HG02642 (cell line): ENCODE measurements around the gene C6orf47.
"Not testable (repeated sequence)": the region's sequence is repeated elsewhere in the genome, so short reads cannot be mapped to it uniquely, and the experiment has no call there.

Experiments used
- ATAC-seq: cut with Tn5 transposase; IDR thresholded peaks from one replicate; pipeline ENCODE4 v1.9.1; 2021; ENCODE audit warnings: mild to moderate bottlenecking; ENCODE audit not compliant: unreplicated experiment, poor library complexity

The C6orf47 gene, protein sequence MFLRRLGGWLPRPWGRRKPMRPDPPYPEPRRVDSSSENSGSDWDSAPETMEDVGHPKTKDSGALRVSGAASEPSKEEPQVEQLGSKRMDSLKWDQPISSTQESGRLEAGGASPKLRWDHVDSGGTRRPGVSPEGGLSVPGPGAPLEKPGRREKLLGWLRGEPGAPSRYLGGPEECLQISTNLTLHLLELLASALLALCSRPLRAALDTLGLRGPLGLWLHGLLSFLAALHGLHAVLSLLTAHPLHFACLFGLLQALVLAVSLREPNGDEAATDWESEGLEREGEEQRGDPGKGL

DNA sequence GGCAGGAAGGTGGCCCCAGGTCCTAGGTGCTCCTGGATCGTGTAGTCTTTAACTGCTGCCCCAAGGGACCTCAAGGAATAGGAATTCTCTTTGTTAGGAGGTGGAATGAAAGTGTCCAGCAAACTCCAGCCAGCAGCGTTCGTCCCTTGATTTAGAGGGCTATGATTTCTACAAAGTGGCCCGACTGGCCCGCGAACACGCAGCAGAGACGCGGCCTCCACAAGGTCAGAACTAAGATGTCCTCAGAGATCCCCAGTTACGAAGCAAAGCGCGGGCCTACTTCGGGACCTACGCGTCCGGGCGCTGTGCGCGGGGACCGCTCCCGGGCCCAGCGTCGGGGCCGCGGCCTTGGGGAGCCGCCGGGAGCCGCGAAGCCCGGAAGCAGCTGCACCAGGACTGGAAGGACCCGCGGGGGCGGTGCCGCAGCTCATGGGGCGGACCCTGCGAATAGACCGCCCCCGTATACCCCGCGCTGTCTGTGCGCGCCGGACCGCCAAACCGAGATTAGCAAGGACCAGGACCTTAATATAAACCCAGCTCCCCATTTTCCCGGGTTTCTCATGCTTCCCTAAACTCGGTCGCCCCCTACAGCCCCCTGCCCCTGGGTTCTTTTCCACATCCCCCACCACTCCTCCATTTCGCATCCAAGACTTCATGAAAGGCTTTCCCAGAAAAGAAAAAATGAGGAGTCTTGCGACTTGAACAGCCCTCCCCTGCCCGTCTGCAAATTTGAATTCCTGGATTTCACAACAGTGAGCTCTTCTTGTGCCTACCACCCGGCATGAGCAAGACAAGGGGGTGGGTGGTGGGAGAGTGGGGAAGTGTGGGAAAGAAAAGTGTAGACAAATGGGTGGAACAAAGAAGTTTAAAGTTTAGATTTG lies at the start of gene C6orf47:
TSS of gene C6orf47 (minus strand) at position 398 of the 881 bp plus-strand sequence. CDS start 831 bp downstream, outside the sequence.
- ATAC-seq, result peak; percentile 50

DNA sequence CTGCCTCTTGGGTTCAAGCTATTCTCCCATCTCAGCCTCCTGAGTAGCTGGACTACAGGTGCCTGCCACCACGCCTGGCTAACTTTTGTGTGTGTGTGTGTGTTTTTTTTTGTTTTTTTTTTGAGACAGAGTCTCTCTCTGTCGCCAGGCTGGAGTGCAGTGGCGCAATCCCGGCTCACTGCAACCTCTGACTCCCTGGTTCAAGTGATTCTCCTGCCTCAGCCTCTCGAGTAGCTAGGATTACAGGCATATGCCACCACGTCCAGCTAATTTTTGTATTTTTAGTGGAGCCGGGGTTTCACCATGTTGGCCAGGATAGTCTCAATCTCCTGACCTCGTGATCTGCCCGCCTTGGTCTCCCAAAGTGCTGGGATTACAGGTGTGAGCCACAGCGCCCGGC lies 48.6 kb upstream of the C6orf47 start:
- not testable (repeated sequence) for ATAC-seq

DNA sequence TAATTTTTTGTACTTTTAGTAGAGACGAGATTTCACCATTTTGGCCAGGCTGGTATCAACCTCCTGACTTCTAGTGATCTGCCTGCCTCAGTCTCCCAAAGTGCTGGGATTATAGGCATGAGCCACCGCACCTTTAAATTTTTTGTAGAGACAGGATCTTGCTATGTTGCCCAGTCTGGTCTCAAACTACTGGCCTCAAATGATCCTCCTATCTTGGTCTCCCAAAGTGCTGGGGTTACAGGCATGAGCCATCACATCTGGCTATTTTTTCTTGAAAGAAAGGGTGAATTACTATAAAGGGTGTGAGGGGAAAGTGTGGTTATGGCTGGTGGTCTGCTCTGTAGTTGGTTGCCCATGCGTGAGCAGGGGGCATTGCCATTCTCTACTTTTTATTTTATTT lies 47.6 kb upstream of the C6orf47 start:
- no peak for ATAC-seq

DNA sequence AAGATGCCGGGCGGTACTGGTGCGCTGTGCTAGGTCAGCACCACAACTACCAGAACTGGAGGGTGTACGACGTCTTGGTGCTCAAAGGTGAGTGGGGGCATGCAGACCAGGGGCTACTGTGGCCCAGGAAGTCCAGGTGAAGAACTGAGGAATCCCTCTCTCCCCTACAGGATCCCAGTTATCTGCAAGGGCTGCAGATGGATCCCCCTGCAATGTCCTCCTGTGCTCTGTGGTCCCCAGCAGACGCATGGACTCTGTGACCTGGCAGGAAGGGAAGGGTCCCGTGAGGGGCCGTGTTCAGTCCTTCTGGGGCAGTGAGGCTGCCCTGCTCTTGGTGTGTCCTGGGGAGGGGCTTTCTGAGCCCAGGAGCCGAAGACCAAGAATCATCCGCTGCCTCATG lies 47.1 kb upstream of the C6orf47 start:
- no peak for ATAC-seq

DNA sequence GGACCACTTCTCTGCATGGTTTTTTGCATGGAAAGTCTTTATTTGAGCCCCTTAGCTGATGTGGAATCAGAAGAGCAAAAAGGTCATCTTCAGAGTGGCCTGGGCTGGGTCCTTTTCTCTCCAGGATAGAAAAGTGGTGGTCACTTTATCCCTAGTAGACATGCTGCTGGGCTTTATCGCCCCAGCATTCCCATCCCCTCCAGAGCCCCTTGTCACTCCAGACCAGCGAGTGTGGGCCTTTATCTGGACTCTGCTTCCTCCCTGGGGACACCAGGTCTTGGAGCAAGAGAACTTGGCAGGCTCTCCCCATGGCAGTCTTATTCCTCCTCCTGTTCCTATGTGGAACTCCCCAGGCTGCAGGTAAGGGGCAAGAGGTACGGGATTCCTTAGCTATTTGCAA lies 46.0 kb upstream of the C6orf47 start, which contains the start of gene LY6G6F:
TSS of gene LY6G6F (plus strand) at position 268 of the 400 bp plus-strand sequence. CDS start at position 309, 41 bp downstream.
- ATAC-seq, result no peak

DNA sequence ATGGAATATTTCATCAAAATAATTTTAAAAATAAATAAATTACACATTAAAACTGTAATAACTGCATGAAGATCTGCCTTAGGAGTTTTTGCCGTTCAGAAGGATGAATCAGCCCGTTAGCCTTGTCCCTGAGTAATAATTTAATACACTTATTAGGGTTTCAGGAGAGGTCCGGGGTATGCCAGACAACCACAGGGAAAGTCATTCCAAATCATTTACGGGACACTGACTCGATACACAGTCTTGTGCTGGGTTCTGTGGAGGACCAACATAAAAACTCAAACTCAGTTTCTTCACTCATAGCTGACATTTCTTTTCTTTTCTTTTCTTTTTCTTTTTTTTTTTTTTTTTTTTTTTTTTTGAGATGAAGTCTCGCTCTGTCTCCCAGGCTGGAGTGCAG lies 45.4 kb upstream of the C6orf47 start:
- no peak for ATAC-seq

DNA sequence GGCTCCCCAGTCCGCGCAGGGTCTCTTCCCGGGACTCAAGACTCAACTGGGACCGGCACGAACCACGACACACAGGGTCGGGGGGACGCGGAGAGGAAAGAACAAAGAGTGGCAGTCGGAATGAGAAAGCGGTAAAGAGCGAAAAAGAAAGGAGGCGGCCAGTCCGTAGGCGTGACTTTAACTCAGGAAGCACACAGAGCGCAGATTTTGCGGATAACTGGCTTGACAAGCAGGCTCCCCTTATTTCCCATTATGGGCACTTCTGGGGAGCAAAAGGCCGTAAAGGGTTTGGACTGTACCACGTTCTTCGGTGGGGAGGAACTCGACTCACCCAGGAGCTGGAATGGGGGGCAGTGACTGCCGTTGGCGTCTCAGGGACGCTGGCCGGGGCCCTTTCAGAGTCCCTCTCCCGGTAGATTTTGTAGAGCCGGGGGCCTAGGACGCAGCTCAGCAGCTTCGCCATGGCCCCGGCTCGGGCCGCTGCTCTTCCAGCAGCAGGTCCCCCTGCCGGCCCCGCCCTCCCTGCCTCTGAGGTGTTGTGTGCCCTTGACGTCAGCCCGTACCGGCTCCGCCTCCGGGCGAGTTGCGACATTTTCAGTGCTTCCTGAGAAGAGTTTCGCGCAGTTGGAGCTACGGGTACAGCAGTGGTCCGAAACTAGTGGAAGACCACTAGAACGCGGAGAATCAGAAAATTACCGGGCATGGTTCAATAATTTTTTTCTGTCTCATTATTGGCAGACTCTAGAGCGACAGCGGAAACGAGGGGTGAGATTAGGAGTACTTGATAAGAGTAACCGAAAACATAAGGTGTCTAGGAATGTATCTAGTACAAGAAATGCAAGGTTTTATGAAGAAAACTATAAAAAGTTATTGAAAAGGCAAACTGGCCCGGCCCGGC lies 42.5 kb upstream of the C6orf47 start, which contains the start of gene ABHD16A:
TSS of gene ABHD16A (minus strand) at position 506 of the 898 bp plus-strand sequence. CDS start at position 463, 43 bp downstream.
- peak; percentile 91 for ATAC-seq

DNA sequence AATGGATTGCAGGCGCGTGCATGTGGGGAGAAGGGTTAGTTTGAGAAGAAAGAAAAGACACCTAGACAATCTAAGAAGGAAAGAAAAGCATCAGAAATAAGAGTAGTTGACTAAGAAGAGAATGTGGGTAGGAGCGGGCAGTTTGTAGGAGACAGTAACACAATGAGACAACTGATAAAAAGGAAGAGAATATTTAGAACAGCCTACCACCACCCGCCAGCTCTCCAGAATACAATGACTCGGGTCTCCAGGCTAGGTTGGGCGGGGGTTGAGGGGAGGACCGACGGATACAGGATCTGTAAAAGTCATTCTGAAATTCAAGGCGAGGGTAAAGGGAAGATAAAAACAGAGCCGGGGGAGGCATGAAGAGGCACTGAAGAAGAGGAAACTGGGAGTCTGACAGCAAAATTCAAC lies 41.8 kb upstream of the C6orf47 start:
- ATAC-seq, result no peak

DNA sequence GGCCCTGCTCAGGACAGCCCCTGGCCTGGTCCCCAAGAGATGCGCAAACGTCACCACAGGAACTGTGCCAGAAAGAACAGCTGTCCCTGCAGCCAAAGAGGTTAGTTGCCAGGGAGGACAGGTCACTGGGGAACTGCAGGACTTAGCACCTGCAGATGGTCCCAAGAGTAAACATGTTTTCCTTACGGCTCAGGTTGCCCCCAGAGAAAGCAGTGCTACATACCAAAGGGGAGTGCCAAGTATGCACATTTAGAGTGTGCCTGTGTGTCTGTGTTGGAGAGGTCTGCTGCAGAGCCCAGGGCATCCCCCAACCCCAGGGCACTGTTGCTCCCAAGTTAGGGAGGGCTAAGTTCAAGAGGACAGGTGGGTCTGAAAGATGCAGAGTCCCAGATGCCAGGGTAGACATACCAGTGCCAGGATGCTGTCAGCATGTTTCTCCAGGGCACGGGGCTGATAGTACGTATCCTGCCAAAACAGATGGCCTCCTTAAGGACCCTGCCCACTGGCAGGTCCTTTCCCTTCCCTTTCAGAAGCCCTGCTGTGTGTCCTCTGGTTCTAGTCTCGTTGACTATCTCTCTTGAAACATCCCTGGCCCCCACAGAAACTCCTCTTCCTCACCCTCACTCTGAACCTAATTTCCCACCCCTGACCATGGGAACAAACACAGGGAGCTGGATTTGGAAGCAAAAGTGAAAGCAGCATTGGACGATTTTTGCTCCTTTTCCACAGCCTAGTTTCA lies 41.3 kb upstream of the C6orf47 start:
- ATAC-seq, result no peak

DNA sequence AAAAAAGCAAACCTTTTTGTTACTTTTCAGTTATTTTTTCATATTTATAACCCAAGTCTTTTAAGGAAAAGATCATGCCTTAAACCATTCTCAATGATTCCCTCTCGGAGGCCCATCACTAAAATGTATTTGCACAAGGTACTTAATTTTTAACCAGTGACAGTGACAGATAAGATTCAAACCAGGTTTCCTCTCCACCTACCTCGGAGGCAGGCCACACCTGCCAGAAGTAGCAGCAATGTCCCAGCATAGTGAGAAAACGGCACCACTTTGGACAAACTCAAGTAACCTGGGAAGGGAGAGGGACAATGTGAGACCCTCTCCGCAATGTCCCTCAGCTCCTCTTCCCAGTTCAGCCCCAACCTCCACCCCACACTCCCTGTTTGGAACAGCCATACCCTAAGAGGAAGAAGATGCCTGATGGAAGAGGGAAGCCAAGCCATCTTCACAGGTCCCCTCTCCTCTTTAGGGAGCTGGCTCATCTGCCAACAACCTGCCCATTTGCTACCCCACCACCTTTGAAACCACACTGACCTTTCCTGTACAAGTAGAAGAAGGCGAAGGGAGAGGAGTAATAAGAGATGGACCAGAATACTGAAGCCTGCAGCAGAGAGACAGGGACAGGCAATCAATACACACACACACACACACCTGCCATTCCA lies 40.3 kb upstream of the C6orf47 start:
- no peak for ATAC-seq

DNA sequence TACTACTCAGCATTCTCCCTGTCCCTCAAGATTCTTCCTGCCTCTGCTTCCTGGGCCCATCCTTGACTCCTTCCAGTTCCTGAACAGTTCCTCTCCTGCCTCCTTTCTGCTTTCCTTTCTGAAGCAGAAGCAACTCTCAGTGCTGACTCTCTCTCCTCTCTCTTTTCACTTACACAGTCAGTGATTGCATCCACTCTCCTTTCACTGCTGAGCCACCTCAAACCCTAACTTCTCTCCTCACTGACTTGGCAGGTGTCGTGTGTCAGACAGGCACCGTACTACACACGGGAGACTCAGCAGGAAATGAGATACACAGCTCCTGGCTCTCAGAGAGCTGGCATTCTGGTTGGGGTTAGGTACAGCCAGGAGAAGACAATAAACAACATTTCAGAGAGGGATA lies 37.0 kb upstream of the C6orf47 start:
- ATAC-seq, result no peak

DNA sequence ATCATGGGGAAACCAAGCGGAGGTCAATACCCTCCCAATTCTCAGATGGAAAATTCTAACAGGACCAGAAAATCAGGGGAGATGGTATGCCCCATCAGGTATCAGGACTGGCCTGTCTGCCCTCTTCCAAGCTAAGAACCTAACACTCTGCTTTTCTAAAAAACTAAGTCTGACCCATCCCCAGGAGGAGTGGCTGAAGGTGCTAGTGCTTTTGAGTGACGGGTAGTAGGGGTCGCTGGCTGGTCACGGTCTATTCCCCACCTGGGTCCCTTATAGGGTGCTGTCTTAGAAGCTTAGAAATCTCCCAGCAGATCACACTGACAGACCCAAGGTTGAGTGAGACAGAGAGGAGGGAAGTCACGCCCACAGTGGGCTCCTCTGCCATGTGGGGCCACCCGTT lies 33.0 kb upstream of the C6orf47 start:
- ATAC-seq, result no peak

DNA sequence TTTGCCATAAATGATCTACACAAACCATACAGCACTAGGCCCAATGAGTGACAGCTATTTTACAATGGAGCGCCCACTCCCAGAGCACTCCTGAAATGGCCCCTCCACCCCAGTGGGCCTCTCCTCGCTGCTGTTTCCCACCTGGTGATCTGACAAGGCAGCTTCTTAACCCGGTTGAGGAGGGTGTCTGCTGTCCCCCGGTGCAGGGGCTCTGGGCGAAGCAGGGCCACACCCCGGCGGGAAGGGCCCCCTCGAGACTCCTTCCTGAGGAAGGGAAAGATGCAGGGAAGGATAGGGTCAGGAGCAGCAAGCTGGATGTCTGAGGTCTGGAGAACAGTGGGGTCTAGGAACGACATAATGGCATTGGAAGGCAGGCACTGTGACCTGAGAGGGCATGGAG lies 32.3 kb upstream of the C6orf47 start:
- ATAC-seq, result no peak

DNA sequence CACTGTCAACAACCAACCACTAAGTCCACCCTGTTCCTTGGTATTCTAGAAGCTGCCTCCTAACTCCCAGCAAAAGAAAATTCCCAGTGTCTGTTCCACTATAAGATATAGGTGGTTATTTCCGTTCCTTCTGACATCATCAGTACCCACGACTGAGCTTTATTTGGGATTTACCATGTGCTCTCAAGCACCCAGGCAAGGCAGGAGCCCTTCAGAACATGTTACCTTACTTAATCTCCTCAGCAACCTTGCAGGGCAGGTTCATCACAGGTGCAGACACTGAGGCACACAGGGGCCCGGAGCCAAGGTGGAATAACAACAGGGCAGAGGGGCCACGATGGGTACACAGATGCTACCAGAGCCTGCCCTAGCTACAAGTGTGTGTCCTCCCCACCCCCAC lies 31.8 kb upstream of the C6orf47 start:
- no peak for ATAC-seq

DNA sequence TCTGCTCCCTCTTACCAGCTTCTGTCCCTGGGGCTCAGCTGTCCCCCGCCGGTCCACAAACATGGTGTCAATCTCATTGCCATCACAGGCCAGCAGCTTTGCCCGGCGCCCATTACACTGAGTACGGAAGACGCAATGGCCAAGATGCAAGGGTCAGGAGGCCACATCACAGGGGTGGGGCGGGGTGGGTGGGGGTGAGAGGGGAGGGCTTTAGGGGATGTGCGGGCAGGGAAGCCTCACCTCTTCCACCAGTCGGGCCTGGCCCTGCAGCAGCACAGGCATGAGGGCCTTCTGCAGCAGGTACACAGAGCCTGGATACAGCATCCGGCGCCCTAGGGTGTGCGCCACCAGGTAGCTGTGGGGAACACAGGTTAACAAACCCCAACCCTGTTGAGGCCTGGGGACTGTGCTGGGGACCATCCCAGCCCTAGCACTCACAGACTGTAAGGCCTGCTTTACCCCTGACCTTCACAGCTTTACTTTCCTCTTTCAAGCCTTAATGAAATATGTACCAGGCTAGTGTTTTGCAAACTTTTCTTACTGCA lies 31.1 kb upstream of the C6orf47 start:
- ATAC-seq, result no peak

DNA sequence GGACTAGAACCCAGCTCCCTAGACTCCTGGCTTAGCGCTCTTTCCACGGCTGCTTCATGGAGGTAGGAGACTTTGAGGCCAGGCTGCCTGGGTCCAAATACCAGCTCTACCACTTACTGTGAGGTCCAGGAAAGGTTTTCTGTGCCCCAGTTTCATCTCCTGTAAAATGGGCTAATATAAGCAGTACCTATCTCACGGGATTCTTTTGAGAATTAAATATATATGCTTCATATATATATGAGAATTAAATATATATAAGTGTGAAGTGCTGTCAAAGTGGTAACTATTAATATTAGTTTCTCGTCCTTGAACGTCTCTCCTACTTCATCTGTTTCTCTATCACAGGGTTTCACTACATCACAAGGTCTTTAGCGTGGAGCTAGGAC lies 30.5 kb upstream of the C6orf47 start:
- no peak for ATAC-seq

DNA sequence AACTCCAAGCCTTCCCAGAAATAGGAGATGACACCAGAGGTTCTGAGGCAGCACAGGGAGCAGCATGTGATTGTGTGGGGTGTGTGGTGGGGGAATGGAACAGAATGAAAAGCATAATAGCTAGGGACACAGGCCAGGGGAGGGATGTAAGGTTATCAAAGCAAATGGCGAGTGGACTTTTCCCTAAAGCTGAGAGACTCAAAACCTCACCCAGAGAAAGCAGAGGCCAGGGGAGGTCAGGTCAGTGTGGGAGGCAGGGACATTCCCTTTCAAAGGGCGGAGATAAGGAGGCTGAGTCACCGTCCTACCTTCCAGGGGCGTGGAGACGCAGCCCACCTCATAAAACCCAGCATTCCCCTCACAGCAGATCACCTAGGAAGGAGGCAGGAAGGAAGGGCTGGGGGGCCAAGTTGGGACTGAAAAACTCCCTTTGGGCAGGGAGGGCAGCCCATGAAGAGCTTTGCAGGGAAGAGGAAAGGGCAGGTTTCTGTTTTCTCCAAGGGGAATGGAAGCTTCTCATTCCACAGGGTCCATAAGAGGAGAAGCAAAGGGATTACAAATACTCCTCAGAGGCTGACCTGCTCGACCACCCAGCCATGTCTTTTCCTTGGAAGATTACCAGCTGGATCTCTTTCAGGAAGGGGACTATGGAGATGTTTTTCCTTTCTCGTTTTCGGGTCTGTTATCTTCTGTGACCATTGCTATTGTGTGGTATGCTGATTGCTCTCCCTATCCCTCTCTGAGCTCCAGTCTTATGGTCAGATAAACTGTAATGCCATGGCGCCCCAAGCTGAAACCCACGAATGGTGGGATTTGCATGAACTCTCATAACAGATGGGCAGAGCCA lies 29.9 kb upstream of the C6orf47 start:
- no peak for ATAC-seq
